T47D (cell line): Measurements from ENCODE around the gene MISP.
A peak's percentile ranks its signal among the peaks of the same experiment; 100 is the strongest.

Source experiments
- DNase-seq, 2 experiments: peaks; one replicate each; pipeline versions ENCODE4 v3.0.0 to v3.0.0-alpha.2; 2011 to 2012; ENCODE audit warnings: low read depth in 1 of 2, low spot score in 1 of 2
- JUND ChIP-seq: IDR thresholded peaks from 2 replicates; pipeline ENCODE4 v1.6.1; 2012; ENCODE audit warnings: low read depth
- in situ Hi-C: cut with HindIII; loops from 2 replicates; pipeline ENCODE4 v1.10.0; 2016; ENCODE audit warnings: low sequenced_read_pairs, low pct_unique_long_range_greater_than_20kb

MISP gene

DNA sequence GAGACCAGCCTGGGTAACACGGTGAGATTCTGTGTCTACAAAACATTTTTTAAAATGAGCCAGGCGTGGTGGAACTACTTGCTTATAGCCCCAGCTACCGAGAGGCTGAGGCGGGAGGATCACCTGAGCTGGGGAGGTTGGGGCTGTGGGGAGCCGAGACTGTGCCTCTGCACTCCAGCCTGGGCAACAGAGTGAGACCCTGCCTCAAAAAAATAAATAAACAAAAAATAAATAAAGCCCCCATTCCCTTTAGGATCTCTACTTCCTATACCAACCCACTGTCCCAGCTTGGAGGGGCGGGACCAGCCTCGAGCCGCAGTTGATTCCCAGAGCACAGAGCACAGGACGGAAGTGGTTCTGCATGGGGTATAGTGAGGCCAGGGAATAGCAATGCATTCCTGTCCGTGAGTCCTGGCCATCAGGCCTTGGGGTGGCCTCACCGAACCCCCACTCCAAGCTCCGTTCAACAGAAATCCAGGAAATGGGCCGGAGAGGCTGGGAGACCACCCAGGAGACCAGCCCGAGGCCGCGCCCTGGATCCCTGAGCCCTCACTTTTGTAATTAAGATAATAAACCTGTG, 41.5 kb downstream of the MISP start:
- in situ Hi-C loops, result no loop called here
- no peak for TF ChIP-seq JUND

DNA sequence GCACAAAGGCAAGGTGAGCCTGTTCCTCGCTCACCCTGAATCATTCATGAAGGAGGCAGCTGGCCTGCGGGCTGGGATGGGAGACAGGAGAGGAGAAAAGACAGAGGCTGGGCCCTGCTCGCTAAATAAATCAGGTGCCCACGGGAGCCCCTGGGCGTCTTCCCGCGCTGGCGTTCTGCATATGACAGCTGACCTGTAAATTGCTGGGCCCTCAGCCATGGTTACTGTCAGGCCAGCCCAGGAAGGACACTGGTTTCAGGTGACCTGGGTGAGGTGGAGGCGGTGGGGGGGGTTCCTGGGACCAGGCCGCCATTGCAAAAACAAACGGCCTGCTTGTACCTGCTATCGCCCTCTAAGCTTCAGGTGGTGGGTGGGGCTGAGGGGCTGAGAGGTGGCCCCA, 42.9 kb downstream of the MISP start:
- no peak for TF ChIP-seq JUND
- DNase-seq, result no peak
- in situ Hi-C loops, result no loop called here

More for the DNA sequence above, 41.5 kb downstream of the MISP start:
- no peak for DNase-seq

DNA sequence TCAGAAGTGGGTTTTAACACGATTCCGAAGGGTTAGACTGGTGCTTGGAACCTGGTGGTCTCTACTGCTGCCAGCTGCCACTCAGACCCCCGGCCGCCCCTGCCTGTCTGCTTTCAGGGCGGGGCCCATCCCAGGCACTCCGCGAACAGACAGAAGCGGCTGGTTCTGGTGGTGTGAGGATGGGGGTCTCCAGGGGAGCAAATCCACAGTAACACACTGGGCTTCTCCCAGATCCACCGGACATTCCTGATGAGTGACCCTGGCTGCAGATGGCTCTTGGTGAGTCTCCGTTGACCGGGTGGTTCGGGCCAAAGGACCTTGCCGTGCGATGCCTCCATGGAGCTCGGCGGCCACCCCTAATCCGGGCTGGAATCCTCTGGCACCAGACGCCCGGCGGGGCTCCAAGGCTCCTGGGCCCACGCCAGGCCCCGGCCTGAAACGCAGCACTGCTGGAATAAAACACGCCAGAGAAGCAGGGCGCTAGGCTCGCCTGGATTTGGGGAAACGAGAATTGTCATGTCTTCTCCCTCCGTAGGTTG, 44.2 kb downstream of the MISP start:
- in situ Hi-C loops, result no loop called here
- DNase-seq, result no peak
- no peak for TF ChIP-seq JUND

DNA sequence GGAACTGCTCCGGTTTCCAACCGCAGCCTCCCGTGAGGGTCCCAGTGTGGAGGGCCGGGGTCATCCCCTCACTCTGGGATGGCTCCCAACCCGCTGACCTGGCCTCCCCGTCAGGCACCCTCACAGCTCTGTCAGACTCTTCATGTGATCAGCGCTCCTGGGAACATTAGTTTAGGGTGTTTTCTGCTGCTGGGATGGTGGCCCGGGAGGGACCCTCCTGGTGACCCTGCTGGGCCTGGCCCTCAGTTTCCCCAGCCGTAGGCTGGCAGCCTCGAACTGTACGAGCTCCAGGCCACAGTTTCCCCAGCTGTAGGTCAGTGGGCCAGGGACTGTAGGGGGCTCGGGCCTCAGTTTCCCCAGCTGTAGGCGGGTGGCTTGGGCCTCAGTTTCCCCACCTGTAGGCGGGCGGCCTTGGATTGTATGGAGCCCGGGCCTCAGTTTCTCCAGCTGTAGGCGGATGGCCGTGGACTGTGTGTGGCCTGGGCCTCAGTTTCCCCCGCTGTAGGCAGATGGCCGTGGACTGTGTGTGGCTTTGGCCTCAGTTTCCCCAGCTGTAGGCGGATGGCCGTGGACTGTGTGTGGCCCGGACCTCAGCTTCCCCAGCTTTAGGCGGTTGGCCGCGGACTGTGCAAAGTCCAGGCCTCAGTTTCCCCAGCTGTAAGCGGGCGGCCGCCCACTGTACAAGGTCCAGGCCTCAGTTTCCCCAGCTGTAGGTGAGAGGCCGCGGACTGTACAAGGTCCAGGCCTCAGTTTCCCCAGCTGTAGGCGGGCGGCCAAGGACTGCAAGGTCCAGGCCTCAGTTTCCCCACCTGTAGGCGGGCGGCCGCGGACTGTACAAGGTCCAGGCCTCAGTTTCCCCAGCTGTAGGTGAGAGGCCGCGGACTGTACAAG, 45.0 kb downstream of the MISP start:
- in situ Hi-C loops, result no loop called here
- no peak for TF ChIP-seq JUND
- no peak for DNase-seq

DNA sequence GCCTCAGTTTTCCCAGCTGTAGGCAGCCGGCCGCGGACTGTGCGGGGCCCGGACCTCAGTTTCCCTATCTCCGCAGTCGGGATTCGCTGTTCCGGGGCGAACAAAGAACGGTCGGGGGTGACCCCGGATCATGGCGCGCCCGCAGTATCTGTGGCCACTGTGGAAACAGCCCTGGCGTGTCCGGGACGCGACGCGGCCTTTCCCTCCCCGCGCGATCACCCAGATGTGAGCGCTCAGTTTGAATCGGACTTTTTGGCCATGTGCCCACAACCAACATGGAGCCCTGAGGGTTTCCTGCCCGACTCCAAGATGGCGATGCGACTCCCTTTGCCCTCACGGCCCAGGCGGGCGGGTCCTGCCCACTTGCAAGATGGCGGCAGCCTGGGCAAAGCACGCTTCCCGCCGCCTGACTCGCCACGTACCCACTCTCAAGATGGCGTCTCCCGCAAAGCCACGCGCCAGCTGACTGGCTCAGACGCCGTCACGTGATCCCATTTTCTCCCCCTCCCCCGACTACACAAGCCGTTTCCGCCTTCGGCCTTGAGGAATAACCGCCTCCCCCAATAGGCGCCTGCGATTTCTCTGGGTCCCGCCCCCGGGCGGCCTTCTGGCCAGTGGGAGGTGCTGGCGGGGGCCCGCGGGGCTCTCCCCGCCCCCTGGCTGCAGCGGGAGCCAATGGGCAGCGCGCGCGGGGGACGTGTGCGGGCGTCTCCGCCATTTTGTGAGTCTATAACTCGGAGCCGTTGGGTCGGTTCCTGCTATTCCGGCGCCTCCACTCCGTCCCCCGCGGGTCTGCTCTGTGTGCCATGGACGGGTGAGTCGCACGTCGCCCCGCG, 46.0 kb downstream of the MISP start, which contains the start of gene PTBP1:
TSS of gene PTBP1 (plus strand) at position 761 of the 836 bp plus-strand sequence. CDS start at position 807, 46 bp downstream.
- in situ Hi-C loops, result no loop called here
- DNase-seq, result peak; percentile 89 to 99
- no peak for TF ChIP-seq JUND

DNA sequence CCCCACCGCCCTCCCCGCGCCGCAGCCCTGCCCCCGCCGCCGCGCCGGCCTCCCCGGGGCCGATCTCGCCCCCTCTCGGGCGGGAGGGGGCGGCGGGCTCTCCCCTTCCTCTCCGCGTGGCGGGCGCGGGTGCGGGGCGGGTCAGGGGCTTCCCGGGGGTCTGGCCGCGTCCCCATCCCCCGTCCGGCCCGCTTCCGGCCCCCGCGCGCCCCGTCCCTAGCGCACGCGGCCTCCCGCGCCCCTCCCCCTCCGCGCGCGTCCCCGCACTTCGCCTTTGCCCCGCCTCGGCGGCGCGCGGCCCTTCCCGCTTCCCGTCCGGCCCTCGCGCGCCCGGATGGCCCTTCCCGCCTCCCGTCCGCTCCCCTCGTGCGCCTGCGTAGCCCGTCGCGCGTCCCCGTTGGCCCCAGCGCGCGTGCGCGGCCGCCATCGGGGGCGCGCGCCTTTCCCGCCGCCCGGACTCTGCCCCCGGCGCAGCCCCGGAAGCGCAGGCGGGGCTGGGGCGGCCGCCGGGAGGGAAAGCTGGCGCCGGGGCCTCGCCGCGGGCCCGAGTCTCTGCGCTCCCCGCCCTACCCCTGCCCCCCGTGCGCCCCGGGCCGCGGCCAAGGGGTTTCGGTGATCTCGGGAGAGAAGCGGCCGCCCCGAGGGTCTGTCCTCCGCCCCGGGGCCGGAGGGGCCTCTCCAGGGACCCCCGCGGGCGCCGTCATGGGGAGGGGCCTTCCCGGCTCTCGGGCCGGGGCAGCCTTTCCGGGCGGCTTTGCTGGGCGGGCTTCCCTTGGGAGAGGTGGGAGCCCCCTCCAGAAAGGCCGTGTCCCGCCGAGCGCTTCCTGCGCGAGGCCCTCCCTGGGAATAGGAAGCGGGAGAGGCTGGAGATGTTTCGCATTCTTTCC, 46.9 kb downstream of the MISP start:
- peak; percentile 82 to 92 for DNase-seq
- in situ Hi-C loops, result no loop called here
- no peak for TF ChIP-seq JUND

DNA sequence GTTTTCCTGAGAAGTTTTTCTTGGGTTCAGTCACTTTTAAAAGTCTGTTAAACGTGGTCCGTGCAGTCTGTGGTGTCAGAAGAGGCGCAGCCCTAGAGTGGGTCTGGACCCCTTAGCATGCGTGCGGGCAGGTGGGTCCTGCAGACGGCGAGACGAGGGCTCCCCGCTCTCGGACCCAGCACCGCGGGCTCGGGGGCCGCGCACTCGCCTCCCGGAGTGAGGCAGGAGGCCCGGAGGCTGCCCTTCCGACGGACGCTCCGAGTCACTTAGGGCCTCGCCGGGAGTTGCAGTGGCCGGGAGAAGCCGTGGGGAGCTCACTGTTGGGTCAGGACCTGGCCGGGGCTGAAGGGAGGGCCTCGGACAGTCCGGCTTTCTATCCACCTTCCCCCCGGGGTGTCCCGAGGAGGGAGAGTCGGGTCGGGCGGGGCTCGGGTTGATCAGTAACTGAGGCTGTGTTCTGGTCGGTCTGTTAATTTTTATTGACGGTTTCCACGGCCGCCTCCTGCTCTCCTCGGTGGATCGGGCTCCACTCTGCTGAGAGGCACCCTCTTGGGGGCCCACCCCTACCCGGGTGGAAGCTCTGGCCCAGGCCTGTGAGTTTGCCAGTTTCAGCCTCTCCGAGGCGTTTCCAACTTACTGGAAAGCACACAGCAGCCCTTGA, 47.6 kb downstream of the MISP start:
- no peak for TF ChIP-seq JUND
- in situ Hi-C loops, result no loop called here
- DNase-seq, result peak in 1 of 2 experiments; percentile 2

DNA sequence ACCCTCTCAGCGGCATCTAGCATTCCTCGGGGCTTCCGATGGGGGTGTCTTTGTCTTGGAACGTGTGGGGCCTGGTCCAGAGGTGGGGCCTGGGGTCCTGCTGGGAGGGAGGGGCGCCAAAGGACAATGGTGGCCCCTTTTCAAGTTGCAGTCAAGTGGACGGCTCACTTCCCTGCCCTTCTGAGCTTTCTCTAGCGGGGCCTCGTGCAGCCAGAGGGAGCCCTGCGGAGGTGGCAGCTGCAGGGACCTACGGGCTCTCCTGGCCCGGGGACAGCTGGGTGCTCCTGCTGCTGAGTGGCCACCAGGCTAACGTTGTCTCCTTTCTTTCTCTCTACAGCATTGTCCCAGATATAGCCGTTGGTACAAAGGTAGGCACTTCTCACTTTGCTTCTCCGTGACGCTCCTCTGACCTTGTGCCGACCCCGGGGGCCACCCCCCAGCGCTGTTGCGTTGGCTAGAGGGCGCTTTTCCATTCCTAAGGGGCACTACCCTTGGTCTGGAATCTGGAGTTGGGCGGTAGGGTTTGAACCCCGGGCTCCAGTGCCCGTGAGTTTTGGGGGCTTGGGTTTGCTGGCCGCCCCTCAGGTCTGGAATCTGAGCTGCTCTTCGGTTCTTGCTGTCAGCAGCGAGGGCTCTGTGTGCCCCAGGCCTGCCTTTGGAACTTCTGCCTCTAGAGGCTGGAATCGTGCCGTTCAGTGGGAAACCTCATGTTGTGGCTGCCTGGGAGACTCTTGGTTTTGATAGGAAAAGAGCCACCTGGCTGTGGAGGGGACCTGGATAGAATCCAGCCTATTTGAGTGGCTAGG, 48.4 kb downstream of the MISP start:
- in situ Hi-C loops, result no loop called here
- DNase-seq, result peak; percentile 45 to 68
- no peak for TF ChIP-seq JUND

DNA sequence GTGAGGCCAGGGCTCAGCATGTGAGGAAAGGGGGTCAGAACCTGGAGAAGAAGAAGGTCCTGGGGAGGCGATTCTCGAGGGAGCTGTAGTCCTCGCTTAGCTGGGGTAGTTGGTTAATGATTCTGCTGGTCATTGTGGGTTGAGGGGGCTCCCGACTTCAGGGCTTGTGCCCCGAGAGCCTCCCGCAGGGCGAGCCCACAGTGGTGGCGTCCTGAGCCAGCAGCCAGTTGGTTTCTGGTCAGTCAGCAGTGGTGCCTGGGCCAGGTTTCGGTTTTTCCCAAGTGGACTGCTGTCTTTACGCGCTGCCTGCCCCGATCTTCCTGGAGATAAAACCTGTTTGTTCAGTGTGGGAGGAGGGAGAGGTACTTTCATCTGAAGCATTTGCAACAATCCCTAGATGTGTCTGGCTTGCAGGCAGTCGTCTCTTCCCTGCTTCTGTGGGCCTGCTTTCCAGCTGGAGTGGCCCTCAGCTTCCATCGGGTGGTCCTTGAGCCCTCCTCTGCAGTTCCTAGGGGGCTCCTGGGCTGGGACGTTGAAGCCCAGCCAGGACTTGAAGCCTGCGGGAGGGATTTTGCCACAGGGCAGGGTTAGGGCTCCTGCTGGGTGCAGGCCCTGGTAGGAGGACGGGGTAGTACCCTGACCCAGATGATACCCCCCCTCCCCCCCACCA, 49.6 kb downstream of the MISP start:
- in situ Hi-C loops, result no loop called here
- peak; percentile 88 to 91 for DNase-seq
- no peak for TF ChIP-seq JUND

DNA sequence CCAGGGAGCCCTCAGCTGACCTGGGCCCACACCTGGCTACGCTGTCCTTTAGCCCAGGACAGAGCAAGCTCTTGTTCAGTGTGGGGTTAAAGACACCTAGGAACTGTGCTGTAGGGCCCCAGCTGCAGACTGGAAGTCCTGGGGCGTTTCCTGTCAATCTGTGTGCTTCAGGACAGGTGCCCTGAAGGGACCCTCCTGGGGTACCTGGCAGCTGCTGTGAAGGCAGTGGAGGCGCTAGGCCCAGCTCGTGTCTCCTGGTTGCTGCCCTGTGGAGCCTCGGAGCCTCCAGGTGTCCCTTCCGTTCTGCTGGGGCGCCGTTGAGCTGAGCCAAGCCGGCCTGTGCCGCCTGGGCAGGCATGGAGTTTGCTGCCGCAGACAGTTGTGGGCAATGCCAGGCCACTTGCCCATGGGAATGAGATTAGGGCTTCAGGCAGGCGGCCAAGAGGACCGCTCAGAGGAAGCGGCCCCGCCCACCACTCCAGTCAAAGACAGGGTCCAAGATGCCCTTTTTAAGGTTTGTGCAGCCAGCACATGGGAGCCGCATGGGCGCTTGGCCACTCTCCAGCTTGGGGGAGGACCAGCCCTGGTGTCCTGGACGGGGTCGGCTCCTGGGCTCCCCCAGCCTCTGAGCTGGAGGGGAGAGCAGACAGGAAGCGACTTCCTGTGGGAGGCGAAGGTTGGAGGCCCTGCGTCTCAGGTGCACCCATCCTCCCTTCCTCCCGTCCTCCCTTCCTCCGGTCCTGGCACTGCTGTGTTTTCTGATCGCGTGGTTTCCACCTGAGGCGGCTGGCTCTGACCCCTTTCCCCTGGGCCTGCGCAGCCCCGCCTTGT, 50.3 kb downstream of the MISP start:
- in situ Hi-C loops, result no loop called here
- peak in 1 of 2 experiments; percentile 18 for DNase-seq
- TF ChIP-seq JUND, result no peak
